ENCODE measurements around the gene HMCN1. TPM values are rescaled to one million over a fixed set of nuclear protein-coding genes. Genes with fewer than 3 reads are reported as not detected.

HMCN1 gene
- total RNA-seq, 4 donors from 2014 or later = 3.3 to 8.9 (median 6.6) TPM

GRCh38 chr1:186213225-186213607 is 479.0 kb downstream of the HMCN1 start:
- Histone ChIP-seq H3K9me3 (no peaks in the 10 kb centered on the region), H3K4me3 (replicated peaks in 1 of 3) (no peak overlapping the region), H3K27me3 (no peaks in the 10 kb centered on the region), H3K4me1 (no peaks in the 10 kb centered on the region), H3K36me3 (no peaks in the 10 kb centered on the region), H3K27ac (no peak overlapping the region)
- DNase-seq = no peak
- intact Hi-C loops (cut with DNase I) = loop anchor here (5.0 to 10.0 kb wide), 3 partner anchors 56 to 488 kb away; no protein-coding TSS in a partner anchor
- WGBS, 2 donors = 58 to 72% methylated on average over 2 of the region's 2 CpGs
- TF ChIP-seq CTCF (IDR thresholded peaks at IDR 0.05) = no peak
- no peak for TF ChIP-seq POLR2A (IDR thresholded peaks at IDR 0.05)

GRCh38 chr1:186214791-186215190 is 480.6 kb downstream of the HMCN1 start:
- intact Hi-C loops (cut with DNase I) = loop anchor here (5.0 to 10.0 kb wide), 3 partner anchors 57 to 490 kb away; no protein-coding TSS in a partner anchor

GRCh38 chr1:186215636-186216035 is 481.4 kb downstream of the HMCN1 start:
- Histone ChIP-seq H3K36me3 (no peaks in the 10 kb centered on the region), H3K27ac (no peak overlapping the region), H3K4me3 (replicated peaks in 1 of 3) (no peak overlapping the region), H3K4me1 (no peaks in the 10 kb centered on the region), H3K9me3 (no peaks in the 10 kb centered on the region), H3K27me3 (no peaks in the 10 kb centered on the region)
- TF ChIP-seq CTCF (IDR thresholded peaks at IDR 0.05) = no peak
- TF ChIP-seq POLR2A (IDR thresholded peaks at IDR 0.05) = no peak
- intact Hi-C loops (cut with DNase I) = loop anchor here (10.0 kb wide), 2 partner anchors 401 to 491 kb away; no protein-coding TSS in a partner anchor
- no peak for DNase-seq

More at GRCh38 chr1:186214791-186215190, 480.6 kb downstream of the HMCN1 start:
- WGBS, 2 donors = 73 to 88% methylated on average over 1 of the region's 1 CpG
- no peak overlapping the region for H3K27ac ChIP-seq
- no peaks in the 10 kb centered on the region for H3K36me3 ChIP-seq
- no peaks in the 10 kb centered on the region for H3K27me3 ChIP-seq
- H3K9me3 ChIP-seq = no peaks in the 10 kb centered on the region
- no peaks in the 10 kb centered on the region for H3K4me1 ChIP-seq
- H3K4me3 ChIP-seq (replicated peaks in 1 of 3) = no peak overlapping the region
- DNase-seq = no peak
- TF ChIP-seq CTCF (IDR thresholded peaks at IDR 0.05) (no peak), POLR2A (IDR thresholded peaks at IDR 0.05) (no peak)

GRCh38 chr1:186218654-186219352 is 484.6 kb downstream of the HMCN1 start:
- TF ChIP-seq CTCF (IDR thresholded peaks at IDR 0.05) = no peak
- TF ChIP-seq POLR2A (IDR thresholded peaks at IDR 0.05) = no peak
- Histone ChIP-seq H3K27ac (no peak overlapping the region), H3K4me1 (no peaks in the 10 kb centered on the region), H3K36me3 (no peaks in the 10 kb centered on the region), H3K9me3 (no peaks in the 10 kb centered on the region), H3K27me3 (no peaks in the 10 kb centered on the region), H3K4me3 (replicated peaks in 1 of 3) (no peak overlapping the region)
- intact Hi-C loops (cut with DNase I) = loop anchor here (10.0 kb wide), 2 partner anchors 404 to 494 kb away; no protein-coding TSS in a partner anchor
- no peak for DNase-seq
- WGBS, 2 donors = 81 to 84% methylated on average over 5 of the region's 5 CpGs

- no peak for DNase-seq
- H3K4me1 ChIP-seq = no peaks in the 10 kb centered on the region
- TF ChIP-seq POLR2A (IDR thresholded peaks at IDR 0.05) (no peak), CTCF (IDR thresholded peaks at IDR 0.05) (no peak)
- no peaks in the 10 kb centered on the region for H3K27me3 ChIP-seq
- intact Hi-C loops (cut with DNase I) = no loop called here
- no peak overlapping the region for H3K27ac ChIP-seq
- H3K4me3 ChIP-seq (replicated peaks in 1 of 3) = no peak overlapping the region
- H3K9me3 ChIP-seq = no peaks in the 10 kb centered on the region
- H3K36me3 ChIP-seq = no peaks in the 10 kb centered on the region
- 66 to 69% methylated on average over 3 of the region's 3 CpGs for WGBS, 2 donors
Observed at GRCh38 chr1:186220067-186220466, 485.9 kb downstream of the HMCN1 start.

All from thyroid gland (tissue), 4 donors.